ENCODE results near the gene FBXO48. TPM values are rescaled to one million over a fixed set of nuclear protein-coding genes. Genes with fewer than 3 reads are reported as not detected.

The FBXO48 gene
- total and polyA plus RNA-seq, 2 of the 8 experiments (the other 6 are each of a cell fraction or from before 2014, with no cell fraction given) = 1.1 to 1.5 TPM

DNA sequence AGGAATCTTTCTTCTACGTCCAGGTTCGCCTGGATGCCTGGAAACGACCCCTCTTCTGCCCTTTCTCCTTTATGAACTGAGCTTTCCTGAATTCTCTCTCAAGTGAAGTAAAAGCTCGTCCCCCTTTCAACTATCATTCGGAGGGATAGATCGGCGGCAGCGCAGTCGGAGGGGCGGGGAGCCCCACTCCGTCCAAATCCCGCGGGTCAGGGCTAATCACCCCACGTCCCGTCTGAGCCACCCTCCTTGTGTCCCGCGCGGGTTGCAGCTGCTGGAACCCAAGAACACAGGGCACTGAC lies 367 bp downstream of the FBXO48 start:
- H3K27ac ChIP-seq (ENCODE audit: low read depth, low read length) = no peak overlapping the region
- H3K23ac ChIP-seq (ENCODE audit: insufficient read length) = no peak overlapping the region
- H3K56ac ChIP-seq (replicated peaks; ENCODE audit: insufficient read length, low read depth, low read length) = no peak overlapping the region
- H3K9me3 ChIP-seq (ENCODE audit: insufficient read depth in 2 of 2, low read depth in 1 of 2, low read length in 1 of 2) = no peaks in the 10 kb centered on the region
- peaks cover 2% of the 10 kb centered on the region; the same call in 1 of the 2 replicates for H3K23me2 ChIP-seq (ENCODE audit: low read depth, low read length)
- DNase-seq (ENCODE audit: low read depth in 1 of 2, low spot score in 2 of 2) (no peak), FAIRE-seq (no peak)
- no peak overlapping the region for H2BK12ac ChIP-seq (ENCODE audit: low read depth, low read length)
- H4K91ac ChIP-seq (replicated peaks; ENCODE audit: insufficient read length, low read length) = peak overlapping the region; percentile 83
- H2BK15ac ChIP-seq (ENCODE audit: low read length) = no peak overlapping the region
- peak overlapping the region; percentile 84 to 95 (median 94) for H3K4me3 ChIP-seq (ENCODE audit: extremely low read depth in 1 of 4, insufficient read depth in 2 of 4, low read depth in 3 of 4, low read length in 4 of 4)
- no peak overlapping the region for H2BK120ac ChIP-seq (replicated peaks; ENCODE audit: low read depth, low read length)
- H3K36me3 ChIP-seq (ENCODE audit: control insufficient read depth in 2 of 4, insufficient read depth in 4 of 4, low read length in 3 of 4) = no peaks in the 10 kb centered on the region
- peak overlapping the region; percentile 80 for H3K4me2 ChIP-seq (ENCODE audit: insufficient read depth in 1 of 2, low read depth in 2 of 2, low read length in 2 of 2)
- TF ChIP-seq RAD21 (IDR thresholded peaks at IDR 0.05 in 1 of 2, conservative IDR thresholded peaks at IDR 0.05 in 1 of 2; ENCODE audit: low read depth in 2 of 2, low read length in 2 of 2) (no peak), SP1 (IDR thresholded peaks at IDR 0.05; ENCODE audit: low read depth, low read length) (no peak), CHD2 (IDR thresholded peaks at IDR 0.05; ENCODE audit: low read length) (no peak), RFX5 (IDR thresholded peaks at IDR 0.05; ENCODE audit: borderline replicate concordance, low read depth, low read length) (no peak), CREB1 (IDR thresholded peaks at IDR 0.05) (no peak), CTBP2 (IDR thresholded peaks at IDR 0.05; ENCODE audit: borderline replicate concordance, insufficient read depth, insufficient read length, low read length) (no peak), TCF12 (IDR thresholded peaks at IDR 0.05; ENCODE audit: low read depth, low read length) (no peak), SRF (IDR thresholded peaks at IDR 0.05; ENCODE audit: low read depth, low read length) (no peak), CHD1 (IDR thresholded peaks at IDR 0.05; ENCODE audit: low read depth, low read length) (no peak), SP4 (IDR thresholded peaks at IDR 0.05; ENCODE audit: low read length) (no peak), NRF1 (IDR thresholded peaks at IDR 0.05; ENCODE audit: low read depth, low read length) (no peak)
- TF ChIP-seq, protein P1, sequence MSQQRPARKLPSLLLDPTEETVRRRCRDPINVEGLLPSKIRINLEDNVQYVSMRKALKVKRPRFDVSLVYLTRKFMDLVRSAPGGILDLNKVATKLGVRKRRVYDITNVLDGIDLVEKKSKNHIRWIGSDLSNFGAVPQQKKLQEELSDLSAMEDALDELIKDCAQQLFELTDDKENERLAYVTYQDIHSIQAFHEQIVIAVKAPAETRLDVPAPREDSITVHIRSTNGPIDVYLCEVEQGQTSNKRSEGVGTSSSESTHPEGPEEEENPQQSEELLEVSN (IDR thresholded peaks at IDR 0.05) = 0 out of 2 replicates have a peak, but pooled peaks have one; percentile 1
- TF ChIP-seq, protein P2, sequence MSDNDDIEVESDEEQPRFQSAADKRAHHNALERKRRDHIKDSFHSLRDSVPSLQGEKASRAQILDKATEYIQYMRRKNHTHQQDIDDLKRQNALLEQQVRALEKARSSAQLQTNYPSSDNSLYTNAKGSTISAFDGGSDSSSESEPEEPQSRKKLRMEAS (IDR thresholded peaks at IDR 0.05) = 0 out of 2 replicates have a peak, but pooled peaks have one; percentile 17
- no peak overlapping the region for H2BK20ac ChIP-seq (ENCODE audit: low read length)
- H3K79me1 ChIP-seq (ENCODE audit: low read depth, low read length) = no peaks in the 10 kb centered on the region
- no peak overlapping the region for H2BK5ac ChIP-seq (ENCODE audit: low read depth, low read length)
- H3K4me1 ChIP-seq (replicated peaks in 1 of 4; ENCODE audit: control insufficient read depth in 3 of 4, insufficient read depth in 4 of 4, low read length in 3 of 4) = no peaks in the 10 kb centered on the region; a peak in 1 of 7 replicates
- H4K5ac ChIP-seq (ENCODE audit: insufficient read length, low read depth, low read length) = no peak overlapping the region
- no peak overlapping the region for H3K14ac ChIP-seq (ENCODE audit: insufficient read length)
- H2AFZ ChIP-seq (ENCODE audit: low read length) = peak overlapping the region; percentile 97
- H3K27me3 ChIP-seq (replicated peaks in 1 of 4; ENCODE audit: control insufficient read depth in 3 of 4, extremely low read depth in 1 of 4, insufficient read depth in 3 of 4, low read length in 3 of 4) = no peaks in the 10 kb centered on the region
- no peak overlapping the region for H2AK5ac ChIP-seq (ENCODE audit: low read depth, low read length)
- peak overlapping the region; percentile 82; the same call in 1 of the 2 replicates for H4K8ac ChIP-seq (ENCODE audit: extremely low read depth, insufficient read depth, low read length)
- H4K20me1 ChIP-seq (replicated peaks in 1 of 2; ENCODE audit: control insufficient read depth in 1 of 2, insufficient read depth in 2 of 2, low read length in 2 of 2) = no peaks in the 10 kb centered on the region
- ChIA-PET CTCF (ENCODE audit: partially characterized antibody) (interaction anchor here (0.7 to 5.8 kb wide), 18 partner anchors 8 to 477 kb away, joined by 3 to 46 read pairs (median 3); no protein-coding TSS in a partner anchor), POLR2A (ENCODE audit: partially characterized antibody) (interaction anchor here (0.9 to 2.1 kb wide), 5 partner anchors 176 to 441 kb away, joined by 3 to 8 read pairs (median 4); partner anchors contain the start of genes PNO1 and PROKR1)
- no peak overlapping the region for H3K4ac ChIP-seq (replicated peaks; ENCODE audit: insufficient read length, low read depth, low read length)
- no peak overlapping the region for H3K18ac ChIP-seq (ENCODE audit: extremely low read depth, low read length)
- peaks cover 0 to 8% of the 10 kb centered on the region in 2 experiments; a peak in 1 of 4 replicates for H3K79me2 ChIP-seq (ENCODE audit: control insufficient read depth in 1 of 2, insufficient read depth in 2 of 2, low read length in 2 of 2)
- peak overlapping the region in 3 of 4 experiments; percentile 65 to 76 (median 67); a peak in 4 of 7 replicates for H3K9ac ChIP-seq (replicated peaks in 1 of 4; ENCODE audit: extremely low read depth in 1 of 4, low read depth in 3 of 4, low read length in 3 of 4)
- 1% methylated on average over 18 of the region's 18 CpGs; no CpG with 5 or more reads in 1 of the 2 experiments for WGBS, 2 experiments (ENCODE audit: extremely low coverage in 1 of 2, insufficient coverage in 1 of 2, insufficient read length in 1 of 2, insufficient replicate concordance in 2 of 2, low coverage in 1 of 2, low lambda C conversion rate in 2 of 2, missing lambda C conversion rate in 1 of 2)
